Transverse colon (tissue), 4 donors: ENCODE data around the gene SLC39A11. TPM values are rescaled to one million over a fixed set of nuclear protein-coding genes. Genes with fewer than 3 reads are reported as not detected.

Experiments used
- DNase-seq: peaks from one replicate; pipeline ENCODE4 v3.0.0-alpha.2; 2019
- H3K27ac ChIP-seq, 4 donors: fragments of 200-600 bp; sonication (generic); 2 replicates each; pipeline ENCODE4 v1.5.1; 2016 to 2018; ENCODE audit warnings: inconsistent platforms in 4 of 4
- H3K27me3 ChIP-seq: fragments of 200-600 bp; sonication (generic); 2 replicates; pipeline ENCODE4 v1.5.1; 2017; ENCODE audit warnings: inconsistent platforms
- H3K36me3 ChIP-seq, 4 donors: fragments of 200-600 bp; sonication (generic); 2 replicates each; pipeline ENCODE4 v1.5.1; 2017 to 2019; ENCODE audit warnings: inconsistent platforms in 4 of 4
- H3K4me1 ChIP-seq, 4 donors: fragments of 200-600 bp; sonication (generic); 2 replicates each; pipeline ENCODE4 v1.5.1; 2017 to 2020; ENCODE audit warnings: inconsistent platforms in 4 of 4
- H3K4me3 ChIP-seq, 4 donors: fragments of 200-600 bp; sonication (generic); 1 replicate in 1 of 4; 2 replicates in 3 of 4; pipeline versions ENCODE4 v1.5.1 to v1.6.1; 2017 to 2019; ENCODE audit warnings: inconsistent platforms in 4 of 4
- H3K9me3 ChIP-seq, 2 donors: fragments of 200-600 bp; sonication (generic); 2 replicates each; pipeline ENCODE4 v1.5.1; 2017 to 2019; ENCODE audit warnings: inconsistent platforms in 2 of 2
- CTCF ChIP-seq, 5 experiments: fragments of 200-600 bp in 3 of 5; fragments of 450-650 bp in 2 of 5; sonication (generic) in 3 of 5; IDR thresholded peaks; 1 replicate in 2 of 5; 2 replicates in 3 of 5; pipeline ENCODE4 v1.5.1; 2016 to 2017; ENCODE audit warnings: antibody characterized with exemption in 5 of 5, inconsistent platforms in 3 of 5, mild to moderate bottlenecking in 2 of 5, moderate library complexity in 1 of 5
- EP300 ChIP-seq: sonication (generic); formaldehyde crosslinking; IDR thresholded peaks from one replicate; pipeline ENCODE4 v1.6.1; 2017; ENCODE audit warnings: antibody characterized with exemption, low read depth
- POLR2A ChIP-seq: fragments of 450-650 bp; IDR thresholded peaks from one replicate; pipeline ENCODE4 v1.6.1; 2016; ENCODE audit warnings: antibody characterized with exemption, mild to moderate bottlenecking, moderate library complexity
- POLR2AphosphoS5 ChIP-seq, 3 donors: sonication (generic); formaldehyde crosslinking; IDR thresholded peaks; one replicate each; pipeline ENCODE4 v1.6.1; 2016; ENCODE audit warnings: antibody characterized with exemption in 3 of 3
- WGBS, 2 donors: methylation state at CpG; one replicate each; pipeline ENCODE4 v1.1.5; 2018; ENCODE audit warnings: low coverage in 1 of 2; 5-methylcytosine and 5-hydroxymethylcytosine counted together
- in situ Hi-C, 4 donors: fragments of 200-750 bp; cut with MboI; loops; one replicate each; pipeline versions ENCODE4 v1.15.0 to v1.15.1; 2017; ENCODE audit warnings: low sequenced_read_pairs in 3 of 4, low pct_ligation_motif_present in 1 of 4, low pct_unique_long_range_greater_than_20kb in 1 of 4
- intact Hi-C: fragments of 100-400 bp; cut with DNase I; formaldehyde crosslinking; loops from one replicate; pipeline ENCODE4 v1.15.1; 2023; ENCODE audit warnings: low total_unique reads
- total RNA-seq, 4 donors: library from RNA; depleted of rRNA; stranded (reverse); fragments of >200 nt; gene quantifications; one replicate each; pipeline ENCODE4 v1.1.0, GENCODE V29; 2016

The SLC39A11 gene
- total RNA-seq, 4 donors from 2014 or later: 20.7 to 49.7 (median 33.3) TPM

- intact Hi-C loops: no loop called here
- no peak for DNase-seq
- Histone ChIP-seq H3K27ac (no peak overlapping the region), H3K9me3 (no peaks in the 10 kb centered on the region), H3K36me3 (no peaks in the 10 kb centered on the region), H3K4me1 (no peaks in the 10 kb centered on the region), H3K27me3 (no peaks in the 10 kb centered on the region), H3K4me3 (no peak overlapping the region)
- TF ChIP-seq POLR2A (no peak), POLR2AphosphoS5 (IDR thresholded peaks at IDR 0.05) (no peak), CTCF (IDR thresholded peaks at IDR 0.05) (no peak), EP300 (no peak)
- in situ Hi-C loops: no loop called here
- WGBS, 2 donors: 87 to 90% methylated on average over 3 of the region's 3 CpGs
Observed at GRCh38 chr17:72946156-72946555, 146.3 kb downstream of the SLC39A11 start.

GRCh38 chr17:72945473-72945872, 147.0 kb downstream of the SLC39A11 start:
- H3K27ac ChIP-seq: no peak overlapping the region
- no peak overlapping the region for H3K4me3 ChIP-seq
- no peaks in the 10 kb centered on the region for H3K9me3 ChIP-seq
- H3K36me3 ChIP-seq: no peaks in the 10 kb centered on the region
- no peak for TF ChIP-seq CTCF (IDR thresholded peaks at IDR 0.05)
- no peak for TF ChIP-seq POLR2AphosphoS5 (IDR thresholded peaks at IDR 0.05)
- no peak for TF ChIP-seq POLR2A
- TF ChIP-seq EP300: no peak
- 86% methylated on average over 6 of the region's 6 CpGs; no CpG with 5 or more reads in 1 of the 2 donors for WGBS, 2 donors
- no peaks in the 10 kb centered on the region for H3K4me1 ChIP-seq
- no peaks in the 10 kb centered on the region for H3K27me3 ChIP-seq
- in situ Hi-C loops: no loop called here
- intact Hi-C loops: no loop called here
- no peak for DNase-seq

GRCh38 chr17:72943826-72944689, 148.4 kb downstream of the SLC39A11 start:
- Histone ChIP-seq H3K27ac (no peak overlapping the region), H3K36me3 (no peaks in the 10 kb centered on the region), H3K27me3 (no peaks in the 10 kb centered on the region), H3K4me3 (no peak overlapping the region), H3K9me3 (no peaks in the 10 kb centered on the region), H3K4me1 (no peaks in the 10 kb centered on the region)
- intact Hi-C loops (no loop called here), in situ Hi-C loops (no loop called here)
- WGBS, 2 donors: 86 to 95% methylated on average over 4 of the region's 4 CpGs
- no peak for DNase-seq
- TF ChIP-seq CTCF (IDR thresholded peaks at IDR 0.05) (no peak), POLR2AphosphoS5 (IDR thresholded peaks at IDR 0.05) (no peak), EP300 (no peak), POLR2A (no peak)

GRCh38 chr17:72942579-72942978, 149.9 kb downstream of the SLC39A11 start:
- H3K4me1 ChIP-seq: no peaks in the 10 kb centered on the region
- no peak overlapping the region for H3K4me3 ChIP-seq
- intact Hi-C loops (no loop called here), in situ Hi-C loops (no loop called here)
- TF ChIP-seq EP300 (no peak), CTCF (IDR thresholded peaks at IDR 0.05) (no peak), POLR2A (no peak), POLR2AphosphoS5 (IDR thresholded peaks at IDR 0.05) (no peak)
- H3K36me3 ChIP-seq: no peaks in the 10 kb centered on the region
- no peaks in the 10 kb centered on the region for H3K9me3 ChIP-seq
- H3K27me3 ChIP-seq: no peaks in the 10 kb centered on the region
- no peak for DNase-seq
- no peak overlapping the region for H3K27ac ChIP-seq
- WGBS, 2 donors: 92 to 100% methylated on average over 1 to 6 of the region's 6 CpGs
